Trophoblast cell (in vitro differentiated cells and primary cell): Measurements from ENCODE around the gene SLC7A9.
"Not testable (repeated sequence)": the region's sequence is repeated elsewhere in the genome, so short reads cannot be mapped to it uniquely, and the experiment has no call there.

Source experiments
- DNase-seq, 2 donors: peaks; one replicate each; pipeline ENCODE4 v3.0.0-alpha.2; 2016
- H2AFZ ChIP-seq: 2 replicates; pipeline ENCODE4 v1.6.1; 2013; ENCODE audit warnings: low read length, moderate library complexity, mild to moderate bottlenecking; ENCODE audit not compliant: insufficient read depth, poor library complexity
- H2AK5ac ChIP-seq: 2 replicates; pipeline ENCODE4 v1.6.1; 2013; ENCODE audit warnings: mild to moderate bottlenecking, low read length
- H2BK120ac ChIP-seq: 2 replicates; pipeline ENCODE4 v1.6.1; 2013; ENCODE audit warnings: low read length, mild to moderate bottlenecking, moderate library complexity; ENCODE audit not compliant: insufficient read depth, poor library complexity
- H2BK12ac ChIP-seq: 2 replicates; pipeline ENCODE4 v1.6.1; 2013; ENCODE audit warnings: mild to moderate bottlenecking, low read length, moderate library complexity
- H2BK5ac ChIP-seq: 2 replicates; pipeline ENCODE4 v1.6.1; 2013; ENCODE audit warnings: low read length, low read depth, moderate library complexity, mild to moderate bottlenecking; ENCODE audit not compliant: poor library complexity
- H3K14ac ChIP-seq: 2 replicates; pipeline ENCODE4 v1.6.1; 2013; ENCODE audit warnings: mild to moderate bottlenecking, low read length
- H3K18ac ChIP-seq: 2 replicates; pipeline ENCODE4 v1.6.1; 2013; ENCODE audit warnings: mild to moderate bottlenecking, low read length
- H3K23ac ChIP-seq: 2 replicates; pipeline ENCODE4 v1.6.1; 2013; ENCODE audit warnings: low read length
- H3K27ac ChIP-seq: 2 replicates; pipeline ENCODE4 v1.5.1; 2013; ENCODE audit warnings: low read depth, mild to moderate bottlenecking, inconsistent platforms, low read length, moderate library complexity
- H3K27me3 ChIP-seq: 2 replicates; pipeline ENCODE4 v1.6.1; 2013; ENCODE audit warnings: inconsistent platforms, mild to moderate bottlenecking, low read length, moderate library complexity; ENCODE audit not compliant: insufficient read depth
- H3K36me3 ChIP-seq, 2 experiments: 1 replicate in 1 of 2; 2 replicates in 1 of 2; pipeline ENCODE4 v1.6.1; 2013; ENCODE audit warnings: low read length in 2 of 2, mild to moderate bottlenecking in 2 of 2, moderate library complexity in 1 of 2; ENCODE audit not compliant: insufficient read depth in 2 of 2, control insufficient read depth in 1 of 2
- H3K4ac ChIP-seq: 2 replicates; pipeline ENCODE4 v1.6.1; 2013; ENCODE audit warnings: low read depth, mild to moderate bottlenecking, low read length, moderate library complexity
- H3K4me1 ChIP-seq, 2 experiments: 1 replicate in 1 of 2; 2 replicates in 1 of 2; pipeline ENCODE4 v1.6.1; 2013; ENCODE audit warnings: low read length in 2 of 2, mild to moderate bottlenecking in 2 of 2, moderate library complexity in 1 of 2; ENCODE audit not compliant: insufficient read depth in 2 of 2, control insufficient read depth in 1 of 2
- H3K4me2 ChIP-seq: 2 replicates; pipeline ENCODE4 v1.6.1; 2013; ENCODE audit warnings: inconsistent platforms, mild to moderate bottlenecking, low read length, moderate library complexity
- H3K4me3 ChIP-seq: 2 replicates; pipeline ENCODE4 v1.5.1; 2013; ENCODE audit warnings: mild to moderate bottlenecking, low read depth, low read length, inconsistent platforms
- H3K79me1 ChIP-seq: one replicate; pipeline ENCODE4 v1.6.1; 2013; ENCODE audit warnings: low read length
- H3K79me2 ChIP-seq: 2 replicates; pipeline ENCODE4 v1.6.1; 2013; ENCODE audit warnings: low read length, mild to moderate bottlenecking; ENCODE audit not compliant: control insufficient read depth, insufficient read depth, poor library complexity
- H3K9ac ChIP-seq: 2 replicates; pipeline ENCODE4 v1.6.1; 2013; ENCODE audit warnings: mild to moderate bottlenecking, low read length
- H3K9me3 ChIP-seq: 2 replicates; pipeline ENCODE4 v1.6.1; 2013; ENCODE audit warnings: low read depth, mild to moderate bottlenecking, control low read depth, inconsistent platforms, low read length; ENCODE audit not compliant: insufficient read depth
- H4K12ac ChIP-seq: 2 replicates; pipeline ENCODE4 v1.6.1; 2013; ENCODE audit warnings: low read depth, mild to moderate bottlenecking, low read length, moderate library complexity
- H4K8ac ChIP-seq: 2 replicates; pipeline ENCODE4 v1.6.1; 2013; ENCODE audit warnings: low read depth, mild to moderate bottlenecking, low read length, moderate library complexity
- H4K91ac ChIP-seq: one replicate; pipeline ENCODE4 v1.6.1; 2013; ENCODE audit warnings: low read depth, mild to moderate bottlenecking, low read length, moderate library complexity
- WGBS: extraction: QIAGEN DNeasy Blood & Tissue Kit; methylation state at CpG from one replicate; pipeline ENCODE4 v1.1.7; 2013; ENCODE audit warnings: missing lambda C conversion rate; ENCODE audit not compliant: insufficient read length, insufficient coverage; ENCODE audit errors: extremely low coverage; 5-methylcytosine and 5-hydroxymethylcytosine counted together

SLC7A9 gene

DNA sequence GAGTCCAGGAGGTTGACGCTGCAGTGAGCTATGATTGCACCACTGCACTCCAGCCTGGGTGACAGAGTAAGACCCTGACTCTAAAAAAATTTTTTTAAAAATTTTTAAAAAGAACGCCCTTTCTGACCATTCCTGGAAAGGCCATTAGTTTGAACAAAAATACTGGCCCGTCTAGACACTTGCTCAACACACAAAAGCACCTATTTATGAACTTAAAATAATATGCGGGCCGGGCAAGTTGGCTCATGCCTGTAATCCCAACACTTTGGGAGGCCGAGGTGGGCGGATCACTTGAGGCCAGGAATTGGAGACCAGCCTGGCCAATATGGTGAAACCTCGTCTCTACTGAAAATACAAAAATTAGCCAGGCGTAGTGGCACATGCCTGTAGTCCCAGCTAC lies 2.1 kb downstream of the SLC7A9 start:
- H2BK5ac ChIP-seq, H3K23ac ChIP-seq, H3K4me2 ChIP-seq, H3K4me1 ChIP-seq, H3K79me1 ChIP-seq, H4K91ac ChIP-seq, H3K36me3 ChIP-seq, H3K4ac ChIP-seq, H4K8ac ChIP-seq, H3K9me3 ChIP-seq, H3K27ac ChIP-seq, H3K9ac ChIP-seq, H2AFZ ChIP-seq, H2AK5ac ChIP-seq, H4K12ac ChIP-seq, H3K79me2 ChIP-seq, H2BK12ac ChIP-seq, H3K27me3 ChIP-seq, H3K18ac ChIP-seq, H2BK120ac ChIP-seq, H3K14ac ChIP-seq, H3K4me3 ChIP-seq: not testable (repeated sequence)
- peak; percentile 84 to 89 for DNase-seq
- WGBS = no CpG with 5 or more reads among the region's 9 CpGs

- no peak overlapping the region for H2AK5ac ChIP-seq
- DNase-seq = peak in 1 of 2 donors; percentile 18
- H3K14ac ChIP-seq = no peak overlapping the region
- peaks cover 4% of the 10 kb centered on the region in 2 experiments for H3K4me1 ChIP-seq
- H4K12ac ChIP-seq = no peak overlapping the region
- H2AFZ ChIP-seq = no peak overlapping the region
- H4K8ac ChIP-seq = no peak overlapping the region
- WGBS = no CpG with 5 or more reads among the region's 12 CpGs
- no peak overlapping the region for H2BK120ac ChIP-seq
- no peak overlapping the region for H3K4me2 ChIP-seq
- no peaks in the 10 kb centered on the region for H3K79me2 ChIP-seq
- no peaks in the 10 kb centered on the region for H3K36me3 ChIP-seq
- no peak overlapping the region for H3K9ac ChIP-seq
- H3K27ac ChIP-seq = no peak overlapping the region
- H3K9me3 ChIP-seq = peaks cover 2% of the 10 kb centered on the region
- no peak overlapping the region for H3K4me3 ChIP-seq
- no peaks in the 10 kb centered on the region for H3K27me3 ChIP-seq
- no peak overlapping the region for H3K23ac ChIP-seq
- no peaks in the 10 kb centered on the region for H3K79me1 ChIP-seq
- H3K4ac ChIP-seq = no peak overlapping the region
- no peak overlapping the region for H2BK5ac ChIP-seq
- no peak overlapping the region for H2BK12ac ChIP-seq
- H4K91ac ChIP-seq = no peak overlapping the region
- no peak overlapping the region for H3K18ac ChIP-seq
Observed at GRCh38 chr19:32866564-32867265, 2.9 kb downstream of the SLC7A9 start.

- no peak overlapping the region for H2AK5ac ChIP-seq
- H3K14ac ChIP-seq = no peak overlapping the region
- H4K91ac ChIP-seq = no peak overlapping the region
- H3K79me1 ChIP-seq = no peaks in the 10 kb centered on the region
- H2BK12ac ChIP-seq = no peak overlapping the region
- no CpG with 5 or more reads among the region's 7 CpGs for WGBS
- no peak for DNase-seq
- no peak overlapping the region for H3K9ac ChIP-seq
- H2BK120ac ChIP-seq = no peak overlapping the region
- H3K4ac ChIP-seq = no peak overlapping the region
- H3K36me3 ChIP-seq = no peaks in the 10 kb centered on the region
- H2BK5ac ChIP-seq = no peak overlapping the region
- H3K4me2 ChIP-seq = no peak overlapping the region
- no peak overlapping the region for H3K4me3 ChIP-seq
- H3K79me2 ChIP-seq = no peaks in the 10 kb centered on the region
- H3K9me3 ChIP-seq = peaks cover 2% of the 10 kb centered on the region
- no peak overlapping the region for H3K18ac ChIP-seq
- H2AFZ ChIP-seq = no peak overlapping the region
- H3K27ac ChIP-seq = no peak overlapping the region
- peaks cover 4% of the 10 kb centered on the region in 2 experiments for H3K4me1 ChIP-seq
- no peak overlapping the region for H4K12ac ChIP-seq
- no peaks in the 10 kb centered on the region for H3K27me3 ChIP-seq
- no peak overlapping the region for H4K8ac ChIP-seq
- no peak overlapping the region for H3K23ac ChIP-seq
Observed at GRCh38 chr19:32866061-32866460, 3.5 kb downstream of the SLC7A9 start.

- no peak overlapping the region for H3K27ac ChIP-seq
- peaks cover 2% of the 10 kb centered on the region for H3K9me3 ChIP-seq
- no peak for DNase-seq
- H3K14ac ChIP-seq = no peak overlapping the region
- H4K12ac ChIP-seq = no peak overlapping the region
- H3K36me3 ChIP-seq = no peaks in the 10 kb centered on the region
- H3K4me2 ChIP-seq = no peak overlapping the region
- peaks cover 3% of the 10 kb centered on the region in 2 experiments for H3K4me1 ChIP-seq
- H2BK12ac ChIP-seq = no peak overlapping the region
- no peak overlapping the region for H3K18ac ChIP-seq
- H2BK5ac ChIP-seq = no peak overlapping the region
- H3K79me2 ChIP-seq = no peaks in the 10 kb centered on the region
- no peak overlapping the region for H2AK5ac ChIP-seq
- no peak overlapping the region for H3K4ac ChIP-seq
- WGBS = no CpG with 5 or more reads among the region's 6 CpGs
- no peak overlapping the region for H3K4me3 ChIP-seq
- H4K8ac ChIP-seq = no peak overlapping the region
- no peak overlapping the region for H2AFZ ChIP-seq
- no peak overlapping the region for H4K91ac ChIP-seq
- H3K23ac ChIP-seq = no peak overlapping the region
- no peak overlapping the region for H2BK120ac ChIP-seq
- no peaks in the 10 kb centered on the region for H3K27me3 ChIP-seq
- no peak overlapping the region for H3K9ac ChIP-seq
- H3K79me1 ChIP-seq = no peaks in the 10 kb centered on the region
Observed at GRCh38 chr19:32865326-32865725, 4.2 kb downstream of the SLC7A9 start.
